GM21526 (cell line): ENCODE results near the gene CAMSAP3.

Experiments
- ATAC-seq: cut with Tn5 transposase; IDR thresholded peaks from one replicate; pipeline ENCODE4 v1.9.1; 2021; ENCODE audit warnings: moderate library complexity; ENCODE audit not compliant: unreplicated experiment, low FRiP score

Gene CAMSAP3

GRCh38 chr19:7595466-7596133 lies at the start of gene CAMSAP3:
CAMSAP3 (plus strand) TSS chr19:7595863; CDS start chr19:7596003, 140 bp downstream.
- ATAC-seq, result no peak

- no peak for ATAC-seq
Measured at GRCh38 chr19:7545904-7546303, 49.8 kb upstream of the CAMSAP3 start.

- no peak for ATAC-seq
Measured at GRCh38 chr19:7547159-7547558, 48.5 kb upstream of the CAMSAP3 start.

GRCh38 chr19:7549429-7550148 lies 46.1 kb upstream of the CAMSAP3 start:
- ATAC-seq, result no peak

- no peak for ATAC-seq
Measured at GRCh38 chr19:7550169-7550770, 45.4 kb upstream of the CAMSAP3 start.

- no peak for ATAC-seq
Measured at GRCh38 chr19:7550987-7551761, 44.5 kb upstream of the CAMSAP3 start.

GRCh38 chr19:7552781-7553180 lies 42.9 kb upstream of the CAMSAP3 start:
- ATAC-seq, result no peak

GRCh38 chr19:7554565-7554964 lies 41.1 kb upstream of the CAMSAP3 start:
- no peak for ATAC-seq

GRCh38 chr19:7554990-7555864 lies 40.4 kb upstream of the CAMSAP3 start:
- ATAC-seq, result no peak

GRCh38 chr19:7556696-7557315 lies 38.9 kb upstream of the CAMSAP3 start:
- no peak for ATAC-seq

GRCh38 chr19:7558667-7559066 lies 37.0 kb upstream of the CAMSAP3 start:
- no peak for ATAC-seq

GRCh38 chr19:7559102-7559501 lies 36.6 kb upstream of the CAMSAP3 start:
- ATAC-seq, result no peak

GRCh38 chr19:7560255-7560654 lies 35.4 kb upstream of the CAMSAP3 start:
- no peak for ATAC-seq

- ATAC-seq, result no peak
Measured at GRCh38 chr19:7561325-7561724, 34.3 kb upstream of the CAMSAP3 start.

GRCh38 chr19:7562646-7563393 lies 32.8 kb upstream of the CAMSAP3 start:
- ATAC-seq, result no peak

GRCh38 chr19:7564866-7565265 lies 30.8 kb upstream of the CAMSAP3 start:
- ATAC-seq, result no peak

GRCh38 chr19:7565332-7565731 lies 30.3 kb upstream of the CAMSAP3 start:
- ATAC-seq, result no peak

GRCh38 chr19:7570761-7571160 lies 24.9 kb upstream of the CAMSAP3 start:
- ATAC-seq, result no peak
